GM12864 (cell line): ENCODE measurements around the gene LMO1.

Source experiments
- DNase-seq: peaks from one replicate; pipeline ENCODE4 v3.0.0-alpha.2; 2011; ENCODE audit warnings: low read depth
- H3K4me3 ChIP-seq: 2 replicates; pipeline ENCODE4 v1.5.1; 2011; ENCODE audit warnings: mild to moderate bottlenecking, low read depth, low read length, control low read depth
- TF ChIP-seq, protein P1 (sequence below): IDR thresholded peaks from 2 replicates; pipeline ENCODE4 v1.5.1; 2011; ENCODE audit warnings: low read depth, mild to moderate bottlenecking, moderate library complexity, low read length, control low read depth, inconsistent platforms; ENCODE audit errors: missing control alignments

Gene LMO1

GRCh38 chr11:8239536-8240228 lies 24.0 kb downstream of the LMO1 start:
- no peak for DNase-seq
- no peak overlapping the region for H3K4me3 ChIP-seq
- TF ChIP-seq, protein P1, sequence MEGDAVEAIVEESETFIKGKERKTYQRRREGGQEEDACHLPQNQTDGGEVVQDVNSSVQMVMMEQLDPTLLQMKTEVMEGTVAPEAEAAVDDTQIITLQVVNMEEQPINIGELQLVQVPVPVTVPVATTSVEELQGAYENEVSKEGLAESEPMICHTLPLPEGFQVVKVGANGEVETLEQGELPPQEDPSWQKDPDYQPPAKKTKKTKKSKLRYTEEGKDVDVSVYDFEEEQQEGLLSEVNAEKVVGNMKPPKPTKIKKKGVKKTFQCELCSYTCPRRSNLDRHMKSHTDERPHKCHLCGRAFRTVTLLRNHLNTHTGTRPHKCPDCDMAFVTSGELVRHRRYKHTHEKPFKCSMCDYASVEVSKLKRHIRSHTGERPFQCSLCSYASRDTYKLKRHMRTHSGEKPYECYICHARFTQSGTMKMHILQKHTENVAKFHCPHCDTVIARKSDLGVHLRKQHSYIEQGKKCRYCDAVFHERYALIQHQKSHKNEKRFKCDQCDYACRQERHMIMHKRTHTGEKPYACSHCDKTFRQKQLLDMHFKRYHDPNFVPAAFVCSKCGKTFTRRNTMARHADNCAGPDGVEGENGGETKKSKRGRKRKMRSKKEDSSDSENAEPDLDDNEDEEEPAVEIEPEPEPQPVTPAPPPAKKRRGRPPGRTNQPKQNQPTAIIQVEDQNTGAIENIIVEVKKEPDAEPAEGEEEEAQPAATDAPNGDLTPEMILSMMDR, result no peak

- no peak overlapping the region for H3K4me3 ChIP-seq
- TF ChIP-seq, protein P1, result no peak
- no peak for DNase-seq
Observed at GRCh38 chr11:8239040-8239439, 24.6 kb downstream of the LMO1 start.

DNA sequence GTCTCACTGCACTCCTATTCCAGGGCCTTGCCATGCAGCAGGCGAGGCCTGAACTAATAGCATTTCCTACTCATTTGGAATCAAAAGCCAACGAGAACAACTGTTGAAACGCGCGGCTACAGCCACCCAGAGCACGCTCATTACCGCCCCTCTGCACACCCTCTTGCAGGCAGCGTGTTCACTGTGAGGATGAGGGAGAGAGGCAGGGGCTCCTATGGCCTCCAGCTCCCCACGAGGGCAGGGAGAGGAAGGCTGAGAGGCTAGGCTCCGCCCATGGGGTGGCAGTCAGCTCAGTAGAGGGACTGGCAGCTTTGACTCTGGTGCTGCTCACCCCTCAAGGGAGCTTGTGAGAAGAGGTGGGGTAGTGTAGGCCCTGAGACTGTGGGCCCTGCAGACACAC lies 26.2 kb downstream of the LMO1 start:
- DNase-seq, result no peak
- H3K4me3 ChIP-seq, result no peak overlapping the region
- TF ChIP-seq, protein P1, result no peak

DNA sequence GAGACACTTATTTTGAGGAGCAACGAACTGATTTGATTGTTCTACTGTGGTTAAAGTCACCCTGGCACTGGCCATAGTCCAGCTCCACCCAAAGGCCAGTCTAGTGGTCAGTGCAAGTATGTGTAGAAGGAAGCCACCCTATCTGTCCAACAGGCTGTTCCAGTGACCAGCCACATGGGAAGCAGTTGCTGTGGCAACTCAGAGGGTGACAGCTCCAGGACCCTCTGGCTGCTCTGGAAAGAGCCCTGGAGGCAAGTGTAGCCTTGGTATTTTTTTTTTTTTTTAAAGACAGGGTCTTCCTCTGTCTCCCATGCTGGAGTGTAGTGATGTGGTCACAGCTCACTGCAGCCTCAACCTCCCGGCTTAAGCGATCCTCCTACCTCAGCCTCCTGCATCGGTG lies 27.8 kb downstream of the LMO1 start:
- H3K4me3 ChIP-seq, result no peak overlapping the region
- TF ChIP-seq, protein P1, result no peak
- DNase-seq, result no peak

DNA sequence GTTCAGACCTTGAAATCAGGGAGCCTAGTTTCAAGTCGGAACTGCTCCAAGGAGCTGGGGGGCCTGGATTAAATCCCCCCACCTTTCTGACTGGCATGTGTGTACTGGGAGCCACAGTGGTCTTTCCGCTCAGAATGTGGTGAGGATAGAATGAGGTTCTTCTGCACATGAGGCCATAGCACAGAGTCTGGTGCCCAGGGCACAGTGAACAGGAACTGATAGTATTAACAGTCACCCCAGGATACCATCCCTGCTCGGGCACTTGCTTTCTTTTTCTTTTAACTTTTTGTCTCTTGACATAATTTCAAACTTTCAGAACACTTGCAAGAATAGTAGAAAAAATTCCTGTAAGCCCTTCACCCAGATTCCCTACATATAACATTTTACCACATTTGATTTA lies 28.8 kb downstream of the LMO1 start:
- TF ChIP-seq, protein P1, result no peak
- DNase-seq, result no peak
- H3K4me3 ChIP-seq, result no peak overlapping the region

DNA sequence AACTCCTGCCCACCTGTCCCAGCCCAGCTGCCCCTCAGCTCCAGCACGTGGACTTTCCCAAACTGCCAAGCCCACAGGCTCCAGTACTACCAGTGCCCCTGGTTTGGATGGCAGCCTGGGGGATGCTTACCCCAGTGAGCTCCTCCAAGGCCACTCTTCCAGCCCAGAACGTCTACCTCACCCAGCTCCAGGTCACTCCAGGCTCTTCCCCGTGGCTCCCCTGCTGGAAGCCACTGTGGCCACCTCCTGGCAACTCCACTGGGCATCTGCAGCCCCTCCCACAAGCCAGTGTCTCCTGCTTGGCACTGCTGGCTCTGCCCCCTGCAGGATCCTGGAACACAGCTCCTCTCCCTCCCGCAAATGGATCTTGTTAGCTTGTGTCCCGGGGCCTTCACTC lies 29.3 kb downstream of the LMO1 start:
- no peak overlapping the region for H3K4me3 ChIP-seq
- DNase-seq, result no peak
- TF ChIP-seq, protein P1, result no peak

GRCh38 chr11:8233691-8234424 lies 29.8 kb downstream of the LMO1 start:
- H3K4me3 ChIP-seq, result no peak overlapping the region
- TF ChIP-seq, protein P1, result no peak
- DNase-seq, result no peak
